Activated T-cell treated with anti-CD3 and anti-CD28 coated beads, Interleukin-2, amount 50 U/mL, for 24 hours (primary cell): Measurements from ENCODE around the gene CBARP.

Source experiments
- DNase-seq: peaks from one replicate; pipeline ENCODE4 v3.0.0-alpha.2; 2020
- H3K27ac Mint-ChIP-seq: 2 replicates; pipeline ENCODE4 v1.8.0; 2020; ENCODE audit warnings: mild to moderate bottlenecking, mixed read lengths
- H3K27me3 Mint-ChIP-seq: 2 replicates; pipeline ENCODE4 v1.8.0; 2020; ENCODE audit warnings: mixed read lengths
- H3K36me3 Mint-ChIP-seq: 2 replicates; pipeline ENCODE4 v1.8.0; 2020; ENCODE audit warnings: low read depth, mixed read lengths
- H3K4me1 Mint-ChIP-seq: 2 replicates; pipeline ENCODE4 v1.8.0; 2020; ENCODE audit warnings: low read depth, mixed read lengths
- H3K4me3 Mint-ChIP-seq: 2 replicates; pipeline ENCODE4 v1.8.0; 2020; ENCODE audit warnings: mild to moderate bottlenecking, moderate library complexity, mixed read lengths
- H3K9me3 Mint-ChIP-seq: 2 replicates; pipeline ENCODE4 v1.8.0; 2020; ENCODE audit warnings: mixed read lengths

CBARP gene

GRCh38 chr19:1183543-1184172 lies 54.1 kb downstream of the CBARP start:
- Mint-ChIP-seq H3K4me1 (peaks cover 10% of the 10 kb centered on the region), H3K36me3 (no peaks in the 10 kb centered on the region), H3K9me3 (no peaks in the 10 kb centered on the region), H3K27me3 (peaks cover 6% of the 10 kb centered on the region), H3K27ac (no peak overlapping the region), H3K4me3 (no peak overlapping the region)
- no peak for DNase-seq

- Mint-ChIP-seq H3K27ac (no peak overlapping the region), H3K4me3 (no peak overlapping the region), H3K36me3 (no peaks in the 10 kb centered on the region), H3K27me3 (peaks cover 6% of the 10 kb centered on the region), H3K9me3 (no peaks in the 10 kb centered on the region), H3K4me1 (peaks cover 10% of the 10 kb centered on the region)
- no peak for DNase-seq
These were observed 55.1 kb downstream of the CBARP start for GRCh38 chr19:1182727-1183126.

- Mint-ChIP-seq H3K27ac (no peak overlapping the region), H3K27me3 (peaks cover 6% of the 10 kb centered on the region), H3K4me3 (no peak overlapping the region), H3K9me3 (no peaks in the 10 kb centered on the region), H3K4me1 (peaks cover 8% of the 10 kb centered on the region), H3K36me3 (no peaks in the 10 kb centered on the region)
- no peak for DNase-seq
These were observed 55.7 kb downstream of the CBARP start for GRCh38 chr19:1182068-1182467.

DNA sequence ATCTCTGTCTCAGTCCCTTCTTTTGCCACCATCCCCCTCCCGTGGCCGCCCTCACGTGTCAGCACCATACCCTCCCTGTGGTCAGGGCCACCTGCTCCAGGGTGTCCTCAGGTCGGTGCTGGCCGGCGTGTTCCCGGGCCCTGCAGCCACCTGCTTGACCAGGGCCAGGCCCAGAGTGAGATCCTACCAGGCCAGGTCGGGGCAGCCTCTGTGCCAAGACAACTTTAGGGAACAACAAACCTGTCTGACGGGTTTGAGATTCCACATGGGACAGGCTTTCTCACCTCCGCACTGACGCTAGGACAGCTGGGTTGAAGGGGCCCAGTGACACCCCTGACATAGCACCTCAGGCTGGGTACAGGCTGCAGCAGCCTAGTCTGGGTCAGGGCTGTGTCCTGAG lies 56.2 kb downstream of the CBARP start:
- Mint-ChIP-seq H3K36me3 (no peaks in the 10 kb centered on the region), H3K27ac (no peak overlapping the region), H3K9me3 (no peaks in the 10 kb centered on the region), H3K4me1 (peaks cover 8% of the 10 kb centered on the region), H3K4me3 (no peak overlapping the region), H3K27me3 (peaks cover 6% of the 10 kb centered on the region)
- no peak for DNase-seq
